OCI-LY3 (cell line): ENCODE results near the gene MR1.

Source experiments
- H2AFZ ChIP-seq: fragments of 200-600, 300-600 bp; shearing (Covaris generic); 2 replicates; pipeline ENCODE4 v1.6.0; 2014; ENCODE audit warnings: antibody characterized with exemption, low read depth, low read length
- H3K27ac ChIP-seq: fragments of 200-600, 300-600 bp; sonication (generic); 2 replicates; pipeline ENCODE4 v1.5.1; 2014; ENCODE audit warnings: mild to moderate bottlenecking, low read length, moderate library complexity, mixed read lengths
- H3K27me3 ChIP-seq: fragments of 200-600, 300-600 bp; sonication (generic); 2 replicates; pipeline ENCODE4 v1.6.1; 2014; ENCODE audit warnings: low read depth, low read length, mixed read lengths
- H3K36me3 ChIP-seq: fragments of 200-600, 300-600 bp; sonication (generic); replicated peaks from 2 replicates; pipeline ENCODE3; 2014; ENCODE audit warnings: low read depth, low read length, mixed read lengths
- H3K4me1 ChIP-seq: fragments of 300-600, 200-600 bp; sonication (generic); 2 replicates; pipeline ENCODE4 v1.6.1; 2014; ENCODE audit warnings: low read length, mixed read lengths
- H3K4me2 ChIP-seq: fragments of 200-600, 300-600 bp; sonication (generic); 2 replicates; pipeline ENCODE4 v1.6.1; 2014; ENCODE audit warnings: low read length, mixed read lengths
- H3K4me3 ChIP-seq: fragments of 300-600, 200-600 bp; sonication (generic); 2 replicates; pipeline ENCODE4 v1.5.1; 2014; ENCODE audit warnings: antibody characterized with exemption, mild to moderate bottlenecking, low read length, moderate library complexity
- H3K79me2 ChIP-seq: fragments of 300-600, 200-600 bp; shearing (Covaris generic); 2 replicates; pipeline ENCODE4 v1.6.1; 2014; ENCODE audit warnings: mild to moderate bottlenecking, low read length, mixed read lengths
- H3K9ac ChIP-seq: fragments of 300-600, 200-600 bp; shearing (Covaris generic); 2 replicates; pipeline ENCODE4 v1.6.0; 2014; ENCODE audit warnings: mild to moderate bottlenecking, low read length, moderate library complexity
- H3K9me3 ChIP-seq: fragments of 200-600, 300-600 bp; shearing (Covaris generic); 2 replicates; pipeline ENCODE4 v1.6.1; 2014; ENCODE audit warnings: low read length, mixed read lengths; ENCODE audit not compliant: insufficient read depth
- H4K20me1 ChIP-seq: fragments of 200-600, 300-600 bp; sonication (generic); 2 replicates; pipeline ENCODE4 v1.6.1; 2016; ENCODE audit warnings: low read length, mixed read lengths; ENCODE audit not compliant: insufficient read depth
- CTCF ChIP-seq: fragments of 200-600, 300-600 bp; sonication (generic); IDR thresholded peaks from 2 replicates; pipeline ENCODE4 v1.5.1; 2014; ENCODE audit warnings: antibody characterized with exemption, low read length, low read depth
- EZH2phosphoT487 ChIP-seq: fragments of 200-600 bp; shearing (Covaris generic); IDR thresholded peaks from 2 replicates; pipeline ENCODE4 v1.6.1; 2018; ENCODE audit warnings: antibody characterized with exemption, mixed run types, low read depth

The MR1 gene

GRCh38 chr1:181104790-181105133 lies 71.0 kb downstream of the MR1 start:
- H3K79me2 ChIP-seq, result peaks cover 13% of the 10 kb centered on the region; the same call in 1 of the 2 replicates
- peaks cover 68% of the 10 kb centered on the region for H3K4me1 ChIP-seq
- peak overlapping the region; percentile 8; the same call in 1 of the 2 replicates for H2AFZ ChIP-seq
- no peaks in the 10 kb centered on the region for H3K9me3 ChIP-seq
- H3K9ac ChIP-seq, result peak overlapping the region; percentile 82
- H3K36me3 ChIP-seq, result no peaks in the 10 kb centered on the region
- H3K4me2 ChIP-seq, result peak overlapping the region; percentile 89
- H3K27me3 ChIP-seq, result peaks cover 48% of the 10 kb centered on the region
- H4K20me1 ChIP-seq, result no peaks in the 10 kb centered on the region
- H3K27ac ChIP-seq, result peak overlapping the region; percentile 31
- TF ChIP-seq EZH2phosphoT487 (no peak), CTCF (peak; percentile 29)
- peak overlapping the region; percentile 79 for H3K4me3 ChIP-seq

DNA sequence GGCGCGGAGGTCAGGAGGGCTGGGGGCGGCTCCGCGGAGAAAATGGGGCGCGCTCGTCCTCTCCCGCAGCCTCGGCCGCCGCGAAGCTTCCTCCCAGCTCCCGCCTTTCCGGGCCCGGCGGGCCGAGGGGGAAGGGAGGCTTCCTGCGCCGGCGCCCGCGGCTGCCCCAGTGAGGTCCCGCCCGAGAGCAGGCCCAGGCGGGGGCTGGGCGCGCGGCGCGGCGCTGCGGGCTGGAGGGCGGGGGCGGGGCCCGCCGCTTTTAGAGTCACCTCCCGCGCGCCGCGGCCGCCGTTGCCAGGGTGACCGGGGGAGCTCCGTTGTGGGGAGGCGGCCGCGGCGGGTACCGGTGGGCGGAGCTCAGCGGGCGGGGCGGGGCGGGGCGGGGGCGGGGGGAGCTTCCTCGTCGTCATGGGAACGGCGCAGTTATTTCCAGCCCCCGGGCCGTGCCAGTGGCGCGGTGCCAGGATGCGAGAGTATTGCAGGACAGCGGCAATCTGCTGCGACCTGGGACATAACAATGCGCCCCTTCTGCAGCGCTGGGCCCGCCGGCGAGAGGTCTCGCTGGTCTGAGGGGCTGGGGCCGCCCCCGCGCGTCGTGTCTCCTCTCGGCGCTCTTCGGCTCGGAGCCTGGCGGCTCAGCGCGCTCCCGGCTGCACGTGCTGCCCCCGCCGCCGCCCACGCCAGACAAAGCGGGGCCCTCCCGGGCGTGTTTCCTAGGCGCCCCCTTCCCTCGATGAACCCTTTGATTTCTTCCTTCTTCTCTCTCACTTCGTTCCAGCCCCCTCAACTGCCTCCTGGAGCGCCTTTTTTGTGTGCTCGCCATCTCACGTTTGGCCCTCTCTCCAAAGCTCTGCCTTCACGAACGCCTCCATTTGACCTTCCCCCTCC lies 71.6 kb downstream of the MR1 start:
- Histone ChIP-seq H3K4me3 (peak overlapping the region; percentile 79), H2AFZ (peak overlapping the region; percentile 10; the same call in 1 of the 2 replicates), H3K27ac (peak overlapping the region; percentile 31), H3K79me2 (peaks cover 13% of the 10 kb centered on the region; the same call in 1 of the 2 replicates), H3K4me1 (peaks cover 68% of the 10 kb centered on the region), H3K27me3 (peaks cover 54% of the 10 kb centered on the region), H3K4me2 (peak overlapping the region; percentile 89), H3K36me3 (no peaks in the 10 kb centered on the region), H3K9ac (peak overlapping the region; percentile 82), H3K9me3 (no peaks in the 10 kb centered on the region), H4K20me1 (no peaks in the 10 kb centered on the region)
- TF ChIP-seq EZH2phosphoT487, result no peak
- TF ChIP-seq CTCF, result no peak

- peak overlapping the region; percentile 10; the same call in 1 of the 2 replicates for H2AFZ ChIP-seq
- H3K27ac ChIP-seq, result no peak overlapping the region
- H3K9ac ChIP-seq, result no peak overlapping the region
- H3K4me2 ChIP-seq, result peak overlapping the region; percentile 82
- peaks cover 10% of the 10 kb centered on the region; the same call in 1 of the 2 replicates for H3K79me2 ChIP-seq
- H3K4me3 ChIP-seq, result peak overlapping the region; percentile 73
- TF ChIP-seq EZH2phosphoT487, result 0 out of 2 replicates have a peak, but pooled peaks have one; percentile 18
- TF ChIP-seq CTCF, result no peak
- no peaks in the 10 kb centered on the region for H3K36me3 ChIP-seq
- peaks cover 68% of the 10 kb centered on the region for H3K4me1 ChIP-seq
- peaks cover 57% of the 10 kb centered on the region for H3K27me3 ChIP-seq
- H3K9me3 ChIP-seq, result no peaks in the 10 kb centered on the region
- no peaks in the 10 kb centered on the region for H4K20me1 ChIP-seq
Measured at GRCh38 chr1:181106022-181106312, 72.2 kb downstream of the MR1 start.

GRCh38 chr1:181106479-181106878 lies 72.7 kb downstream of the MR1 start:
- Histone ChIP-seq H3K9ac (no peak overlapping the region), H4K20me1 (no peaks in the 10 kb centered on the region), H3K79me2 (peaks cover 6% of the 10 kb centered on the region; the same call in 1 of the 2 replicates), H3K27ac (no peak overlapping the region), H3K4me3 (no peak overlapping the region), H3K9me3 (no peaks in the 10 kb centered on the region), H3K36me3 (no peaks in the 10 kb centered on the region), H3K4me1 (peaks cover 63% of the 10 kb centered on the region), H3K4me2 (no peak overlapping the region), H3K27me3 (peaks cover 59% of the 10 kb centered on the region), H2AFZ (no peak overlapping the region)
- TF ChIP-seq CTCF, result no peak
